ENCODE measurements around the gene HOXA3.

HOXA3 gene

DNA sequence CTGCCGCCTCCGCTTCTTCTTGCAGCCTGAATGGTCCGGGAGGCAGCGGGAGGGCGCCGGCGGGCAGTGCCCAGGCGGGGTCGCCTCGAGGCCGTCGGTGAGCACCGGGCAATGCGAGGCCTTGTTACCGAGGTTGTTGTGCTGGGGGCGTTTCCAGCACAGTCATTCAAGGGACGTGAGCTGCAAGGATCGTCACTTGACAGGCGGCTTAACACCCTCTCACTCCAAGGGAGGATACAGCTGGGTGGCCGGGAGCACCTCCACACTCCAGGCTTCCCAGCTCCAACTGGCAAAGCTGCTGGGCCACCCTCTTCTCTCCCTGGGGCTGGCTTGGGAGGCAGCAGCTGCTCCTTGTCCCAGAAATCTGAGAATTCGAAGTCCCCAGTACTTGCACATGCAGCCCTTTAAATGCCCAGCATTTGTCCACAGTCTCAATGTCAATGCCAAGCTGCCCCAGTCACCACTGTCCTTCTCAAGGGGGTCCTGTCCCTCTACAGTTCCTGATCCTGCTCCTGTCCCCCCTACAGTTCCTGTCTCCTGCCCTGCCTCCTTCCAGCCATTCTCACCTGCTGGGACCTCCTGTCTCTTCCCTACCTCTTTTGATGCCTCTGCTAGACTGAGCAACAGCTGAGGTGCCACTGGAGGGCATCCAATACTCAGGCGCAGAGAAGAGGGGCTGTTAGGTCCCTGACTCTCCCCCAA is 37.1 kb upstream of the HOXA3 start:
- Histone ChIP-seq H3K9ac (ENCODE audit: low read length) (no peak overlapping the region), H2AFZ (ENCODE audit: low read length) (no peak overlapping the region), H3K9me3 (replicated peaks; ENCODE audit: insufficient read depth, low read length) (no peaks in the 10 kb centered on the region), H3K79me2 (ENCODE audit: low read length) (no peaks in the 10 kb centered on the region), H3K27ac (ENCODE audit: low read length) (no peak overlapping the region), H3K4me1 (ENCODE audit: low read length) (no peaks in the 10 kb centered on the region), H3F3A (ENCODE audit: insufficient read depth, low read length) (no peaks in the 10 kb centered on the region), H4K20me1 (ENCODE audit: insufficient read depth, low read length) (no peaks in the 10 kb centered on the region), H3K36me3 (replicated peaks; ENCODE audit: insufficient read depth, low read length) (no peaks in the 10 kb centered on the region), H3K4me2 (ENCODE audit: low read depth, low read length) (no peak overlapping the region), H3K9me2 (replicated peaks; ENCODE audit: insufficient read depth, low read length) (no peaks in the 10 kb centered on the region), H3K4me3 (ENCODE audit: low read length) (no peak overlapping the region), H3K27me3 (replicated peaks; ENCODE audit: insufficient read depth, low read length) (peaks cover 97% of the 10 kb centered on the region)
- no peak for TF ChIP-seq EZH2phosphoT487 (IDR thresholded peaks at IDR 0.05; ENCODE audit: low read length)
- TF ChIP-seq, protein P1, sequence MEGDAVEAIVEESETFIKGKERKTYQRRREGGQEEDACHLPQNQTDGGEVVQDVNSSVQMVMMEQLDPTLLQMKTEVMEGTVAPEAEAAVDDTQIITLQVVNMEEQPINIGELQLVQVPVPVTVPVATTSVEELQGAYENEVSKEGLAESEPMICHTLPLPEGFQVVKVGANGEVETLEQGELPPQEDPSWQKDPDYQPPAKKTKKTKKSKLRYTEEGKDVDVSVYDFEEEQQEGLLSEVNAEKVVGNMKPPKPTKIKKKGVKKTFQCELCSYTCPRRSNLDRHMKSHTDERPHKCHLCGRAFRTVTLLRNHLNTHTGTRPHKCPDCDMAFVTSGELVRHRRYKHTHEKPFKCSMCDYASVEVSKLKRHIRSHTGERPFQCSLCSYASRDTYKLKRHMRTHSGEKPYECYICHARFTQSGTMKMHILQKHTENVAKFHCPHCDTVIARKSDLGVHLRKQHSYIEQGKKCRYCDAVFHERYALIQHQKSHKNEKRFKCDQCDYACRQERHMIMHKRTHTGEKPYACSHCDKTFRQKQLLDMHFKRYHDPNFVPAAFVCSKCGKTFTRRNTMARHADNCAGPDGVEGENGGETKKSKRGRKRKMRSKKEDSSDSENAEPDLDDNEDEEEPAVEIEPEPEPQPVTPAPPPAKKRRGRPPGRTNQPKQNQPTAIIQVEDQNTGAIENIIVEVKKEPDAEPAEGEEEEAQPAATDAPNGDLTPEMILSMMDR (IDR thresholded peaks at IDR 0.05; ENCODE audit: low read length): no peak
- TF ChIP-seq EZH2 (optimal IDR thresholded peaks at IDR 0.05; ENCODE audit: low read depth, low read length): no peak
- DNase-seq: no peak

DNA sequence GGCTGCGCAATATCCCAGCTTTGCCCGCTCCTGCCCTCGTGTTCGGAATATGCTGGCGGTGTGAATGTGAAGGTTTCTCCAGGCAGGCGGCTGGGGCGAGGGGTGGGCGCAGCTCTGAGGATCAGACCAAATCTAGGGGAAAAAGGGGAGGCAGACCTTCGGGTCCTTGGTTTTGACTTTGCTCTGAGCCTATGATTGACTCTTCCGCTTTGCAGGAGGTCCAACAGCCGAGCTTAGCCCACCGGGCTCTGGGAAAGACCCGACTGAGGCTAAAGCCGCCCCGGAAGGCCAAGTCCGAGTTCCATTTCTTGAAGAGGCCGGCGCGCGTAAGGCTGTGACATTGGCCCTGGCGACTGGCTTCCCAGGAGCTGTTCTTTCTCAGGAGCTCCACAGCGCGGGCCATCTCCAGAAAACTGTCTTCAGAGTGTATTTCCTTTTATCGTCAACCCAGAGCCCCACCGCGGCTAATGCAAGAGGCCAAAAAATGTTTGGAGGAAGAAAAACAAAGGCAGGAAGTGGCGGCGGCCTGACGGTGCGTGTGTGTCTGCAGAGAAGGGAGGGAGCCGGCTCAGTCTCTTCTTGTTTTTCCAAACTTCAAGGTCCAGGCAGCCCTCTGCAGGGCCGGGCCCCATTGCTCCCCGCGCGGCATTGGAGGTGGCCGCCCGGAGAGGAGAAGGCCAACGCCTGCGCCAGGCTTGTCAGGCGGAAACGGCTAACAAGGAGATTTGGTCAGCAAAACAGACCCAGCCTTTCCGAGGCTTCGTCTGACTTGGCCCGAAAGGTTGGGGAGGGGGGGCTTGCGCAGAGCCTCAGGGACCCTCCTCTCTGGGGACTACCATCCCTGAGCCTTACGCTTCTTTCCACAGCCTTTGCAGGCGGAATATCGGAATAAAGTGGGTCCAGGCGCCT is 36.3 kb upstream of the HOXA3 start:
- H3K4me1 ChIP-seq (ENCODE audit: low read length): no peaks in the 10 kb centered on the region

DNA sequence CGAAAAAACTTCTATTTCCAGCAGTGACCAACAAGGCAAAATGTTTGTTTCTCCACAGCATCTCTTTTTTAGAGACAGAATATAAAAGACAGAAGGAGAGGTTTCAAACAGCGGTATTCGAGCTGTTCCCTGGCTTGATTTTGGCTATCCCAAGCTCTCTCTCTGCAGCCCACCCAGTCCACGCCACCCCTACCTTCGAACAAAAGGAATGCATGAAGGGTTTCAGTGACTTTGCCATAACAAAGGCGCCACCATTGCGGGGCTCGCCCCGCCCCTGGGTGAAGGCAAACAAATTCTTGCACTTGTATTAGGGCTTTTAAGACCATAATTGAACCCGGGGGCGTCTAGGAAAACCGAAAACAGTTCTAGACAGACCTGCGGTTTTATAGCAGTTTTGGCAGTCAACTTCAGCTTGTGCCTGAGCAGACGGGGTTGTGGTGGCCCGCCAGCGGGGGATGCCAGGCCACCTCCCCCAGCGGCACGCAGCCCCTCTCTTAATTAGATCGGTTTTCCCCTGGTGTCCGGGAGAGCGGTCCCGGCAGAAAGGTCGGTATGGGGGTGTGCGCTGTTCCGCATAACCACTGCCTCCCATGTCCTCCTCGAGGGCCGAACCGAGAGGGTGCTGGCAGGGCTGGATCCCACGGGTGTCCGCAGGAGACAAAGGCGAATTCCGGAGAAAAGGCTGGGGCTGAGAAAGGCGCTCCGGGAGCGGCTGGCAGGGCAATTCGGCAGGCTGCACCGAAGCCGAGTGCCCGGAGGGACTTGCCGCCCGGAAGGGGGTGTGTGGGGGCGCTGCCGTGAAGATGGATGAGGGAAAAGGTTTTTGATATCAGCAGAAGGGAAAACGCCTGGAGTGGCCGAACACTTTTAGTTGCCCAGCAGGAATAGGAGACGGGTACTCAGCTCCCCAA is 35.3 kb upstream of the HOXA3 start:
- H3K79me2 ChIP-seq (ENCODE audit: low read length): no peaks in the 10 kb centered on the region
- no peak for DNase-seq
- H3K36me3 ChIP-seq (replicated peaks; ENCODE audit: insufficient read depth, low read length): no peaks in the 10 kb centered on the region
- peaks cover 95% of the 10 kb centered on the region for H3K27me3 ChIP-seq (replicated peaks; ENCODE audit: insufficient read depth, low read length)
- no peak overlapping the region for H2AFZ ChIP-seq (ENCODE audit: low read length)
- H3K9ac ChIP-seq (ENCODE audit: low read length): no peak overlapping the region
- H3K4me1 ChIP-seq (ENCODE audit: low read length): no peaks in the 10 kb centered on the region
- H4K20me1 ChIP-seq (ENCODE audit: insufficient read depth, low read length): no peaks in the 10 kb centered on the region
- no peak overlapping the region for H3K27ac ChIP-seq (ENCODE audit: low read length)
- no peaks in the 10 kb centered on the region for H3F3A ChIP-seq (ENCODE audit: insufficient read depth, low read length)
- no peak overlapping the region for H3K4me2 ChIP-seq (ENCODE audit: low read depth, low read length)
- H3K9me2 ChIP-seq (replicated peaks; ENCODE audit: insufficient read depth, low read length): no peaks in the 10 kb centered on the region
- no peak overlapping the region for H3K4me3 ChIP-seq (ENCODE audit: low read length)
- no peaks in the 10 kb centered on the region for H3K9me3 ChIP-seq (replicated peaks; ENCODE audit: insufficient read depth, low read length)
- TF ChIP-seq, protein P1 (IDR thresholded peaks at IDR 0.05; ENCODE audit: low read length): no peak
- TF ChIP-seq EZH2 (optimal IDR thresholded peaks at IDR 0.05; ENCODE audit: low read depth, low read length) (peak; percentile 20), EZH2phosphoT487 (IDR thresholded peaks at IDR 0.05; ENCODE audit: low read length) (no peak)

More for the DNA sequence above, 36.3 kb upstream of the HOXA3 start:
- Histone ChIP-seq H3K9me3 (replicated peaks; ENCODE audit: insufficient read depth, low read length) (no peaks in the 10 kb centered on the region), H3K27ac (ENCODE audit: low read length) (no peak overlapping the region), H2AFZ (ENCODE audit: low read length) (no peak overlapping the region), H3F3A (ENCODE audit: insufficient read depth, low read length) (no peaks in the 10 kb centered on the region), H3K79me2 (ENCODE audit: low read length) (no peaks in the 10 kb centered on the region), H3K4me2 (ENCODE audit: low read depth, low read length) (peak overlapping the region; percentile 30; the same call in 1 of the 2 replicates), H3K36me3 (replicated peaks; ENCODE audit: insufficient read depth, low read length) (no peaks in the 10 kb centered on the region), H3K9me2 (replicated peaks; ENCODE audit: insufficient read depth, low read length) (no peaks in the 10 kb centered on the region), H3K9ac (ENCODE audit: low read length) (no peak overlapping the region), H3K4me3 (ENCODE audit: low read length) (no peak overlapping the region), H3K27me3 (replicated peaks; ENCODE audit: insufficient read depth, low read length) (peaks cover 96% of the 10 kb centered on the region), H4K20me1 (ENCODE audit: insufficient read depth, low read length) (no peaks in the 10 kb centered on the region)
- no peak for DNase-seq
- TF ChIP-seq EZH2phosphoT487 (IDR thresholded peaks at IDR 0.05; ENCODE audit: low read length) (no peak), EZH2 (optimal IDR thresholded peaks at IDR 0.05; ENCODE audit: low read depth, low read length) (no peak)
- TF ChIP-seq, protein P1 (IDR thresholded peaks at IDR 0.05; ENCODE audit: low read length): no peak

All from MM.1S (cell line).